K562 (cell line): ENCODE data around the gene MTREX. TPM values are rescaled to one million over a fixed set of nuclear protein-coding genes. Genes with fewer than 3 reads are reported as not detected.
A peak's percentile ranks its signal among the peaks of the same experiment; 100 is the strongest.

Source experiments
- BRCA1 ChIP-seq, 2 experiments: fragments of 450-650 bp in 1 of 2; sonication (generic) in 1 of 2; formaldehyde crosslinking in 1 of 2; IDR thresholded peaks; 2 replicates each; pipeline versions ENCODE4 v1.5.0 to v1.6.1; 2017 to 2020; ENCODE audit warnings: mild to moderate bottlenecking in 1 of 2, missing genetic modification reagents in 1 of 2
- C11orf30 ChIP-seq: fragments of 450-650 bp; IDR thresholded peaks from 2 replicates; pipeline ENCODE4 v1.6.1; 2016; ENCODE audit warnings: low read depth, mild to moderate bottlenecking
- DPF2 ChIP-seq: fragments of 450-650 bp; IDR thresholded peaks from 2 replicates; pipeline ENCODE4 v1.6.1; 2016
- GATAD2B ChIP-seq: fragments of 450-650 bp; IDR thresholded peaks from 2 replicates; pipeline ENCODE4 v1.6.1; 2017; ENCODE audit warnings: mild to moderate bottlenecking, borderline replicate concordance
- MEF2A ChIP-seq: IDR thresholded peaks from 2 replicates; pipeline ENCODE4 v1.6.1; 2011; ENCODE audit warnings: low read depth, mild to moderate bottlenecking, low read length, moderate library complexity; ENCODE audit not compliant: control insufficient read depth
- MXD1 ChIP-seq: fragments of 250-450 bp; sonication (Bioruptor Pico); IDR thresholded peaks from 2 replicates; pipeline ENCODE4 v1.8.0; 2021; ENCODE audit warnings: borderline replicate concordance, mild to moderate bottlenecking, moderate library complexity; ENCODE audit not compliant: poor library complexity, severe bottlenecking
- NCOA1 ChIP-seq: fragments of 450-650 bp; IDR thresholded peaks from 2 replicates; pipeline ENCODE4 v1.6.1; 2016; ENCODE audit warnings: low read depth
- NCOR1 ChIP-seq: fragments of 450-650 bp; IDR thresholded peaks from 2 replicates; pipeline ENCODE4 v1.6.1; 2016; ENCODE audit warnings: mild to moderate bottlenecking, moderate library complexity
- PHTF2 ChIP-seq: fragments of 250-450 bp; sonication (Bioruptor Pico); IDR thresholded peaks from 2 replicates; pipeline ENCODE4 v1.5.0; 2021; ENCODE audit warnings: mild to moderate bottlenecking
- POLR2A ChIP-seq: fragments of 450-650 bp; conservative IDR thresholded peaks from 2 replicates; pipeline ENCODE4 v1.6.1; 2016
- POLR2G ChIP-seq: fragments of 200-400 bp; formaldehyde crosslinking; IDR thresholded peaks from 2 replicates; pipeline ENCODE4 v1.6.1; 2017; ENCODE audit warnings: low read depth, mild to moderate bottlenecking, antibody characterized with exemption, low read length, moderate library complexity
- POLR3G ChIP-seq: IDR thresholded peaks from 2 replicates; pipeline ENCODE4 v1.6.1; 2011; ENCODE audit not compliant: insufficient read length, insufficient replicate concordance; ENCODE audit errors: extremely low read depth
- PTTG1 ChIP-seq: fragments of 450-650 bp; IDR thresholded peaks from 2 replicates; pipeline ENCODE4 v1.6.1; 2016; ENCODE audit warnings: low read depth, mild to moderate bottlenecking, missing genetic modification characterization, missing compliant biosample characterization
- RBM15 ChIP-seq: fragments of 200-400 bp; formaldehyde crosslinking; IDR thresholded peaks from 2 replicates; pipeline ENCODE4 v1.6.1; 2018; ENCODE audit warnings: mild to moderate bottlenecking, low read length, moderate library complexity; ENCODE audit not compliant: insufficient read depth
- SMARCA4 ChIP-seq: fragments of 450-650 bp; IDR thresholded peaks from 2 replicates; pipeline ENCODE4 v1.6.1; 2016
- TCF15 ChIP-seq: fragments of 250-450 bp; sonication (Bioruptor Pico); IDR thresholded peaks from 2 replicates; pipeline ENCODE4 v1.8.0; 2022; ENCODE audit warnings: moderate library complexity, mild to moderate bottlenecking, inconsistent platforms
- TEAD4 ChIP-seq, 2 experiments: sonication (generic) in 1 of 2; formaldehyde crosslinking in 1 of 2; IDR thresholded peaks; 2 replicates each; pipeline versions ENCODE4 v1.6.1 to v1.8.0; 2012 to 2022; ENCODE audit warnings: borderline replicate concordance in 1 of 2, inconsistent platforms in 1 of 2, low read length in 1 of 2, mild to moderate bottlenecking in 1 of 2, missing genetic modification reagents in 1 of 2
- THRB ChIP-seq: fragments of 450-650 bp; formaldehyde crosslinking; conservative IDR thresholded peaks from 2 replicates; pipeline ENCODE4 v1.4.0; 2022; ENCODE audit warnings: mild to moderate bottlenecking, missing genetic modification characterization
- YBX1 ChIP-seq: fragments of 450-650 bp; IDR thresholded peaks from 2 replicates; pipeline ENCODE4 v1.7.1; 2016; ENCODE audit warnings: mild to moderate bottlenecking
- ZNF12 ChIP-seq: sonication (generic); formaldehyde crosslinking; IDR thresholded peaks from 2 replicates; pipeline ENCODE4 v1.4.0; 2020; ENCODE audit warnings: mild to moderate bottlenecking, missing genetic modification reagents
- ZNF239 ChIP-seq: fragments of 250-450 bp; sonication (Bioruptor Pico); IDR thresholded peaks from 2 replicates; pipeline ENCODE4 v1.4.0; 2020; ENCODE audit warnings: mild to moderate bottlenecking
- ZNF507 ChIP-seq: conservative IDR thresholded peaks from 2 replicates; pipeline ENCODE4 v1.6.1; 2017; ENCODE audit warnings: missing genetic modification characterization, missing compliant biosample characterization
- ZNF511 ChIP-seq: sonication (generic); formaldehyde crosslinking; IDR thresholded peaks from 2 replicates; pipeline ENCODE4 v1.8.0; 2022; ENCODE audit warnings: mild to moderate bottlenecking, missing genetic modification reagents
- ZNF518B ChIP-seq: fragments of 250-450 bp; sonication (Bioruptor Pico); IDR thresholded peaks from 2 replicates; pipeline ENCODE4 v1.5.0; 2021; ENCODE audit warnings: mild to moderate bottlenecking, moderate library complexity
- ZNF699 ChIP-seq: fragments of 250-450 bp; sonication (Bioruptor Pico); IDR thresholded peaks from 2 replicates; pipeline ENCODE4 v1.8.0; 2021; ENCODE audit warnings: mild to moderate bottlenecking, moderate library complexity; ENCODE audit not compliant: insufficient replicate concordance
- ZNF75A ChIP-seq: fragments of 450-650 bp; formaldehyde crosslinking; IDR thresholded peaks from 2 replicates; pipeline ENCODE4 v1.4.0; 2020; ENCODE audit warnings: mild to moderate bottlenecking
- polyA plus RNA-seq, 8 experiments: library from polyadenylated mRNA; depleted of rRNA in 4 of 8; stranded (reverse) in 5 of 8; unstranded in 3 of 8; fragments of >200 nt; fragmentation: Nextera tagmentation in 2 of 8; fragmentation: Illumina TruSeq in 1 of 8; extraction: Ambion mirVana in 2 of 8; extraction: Trizol in 1 of 8; gene quantifications; 2 replicates each; pipeline versions ENCODE4 v1.2.1 to v1.2.3, GENCODE V29; 2011 to 2014; ENCODE audit warnings: inconsistent platforms in 1 of 8, missing spikeins in 1 of 8
- total RNA-seq, 7 experiments: library from RNA; depleted of rRNA in 6 of 7; stranded (reverse); fragments of >200 nt in 6 of 7; fragmentation: Illumina TruSeq in 2 of 7; extraction: Trizol in 2 of 7; gene quantifications; 2 replicates each; pipeline versions ENCODE4 v1.2.1 to v1.2.3, GENCODE V29; 2011 to 2021; ENCODE audit warnings: low replicate concordance in 1 of 7

The MTREX gene
- total and polyA plus RNA-seq, 9 of the 15 experiments (the other 6 are each of a cell fraction or from before 2014, with no cell fraction given), result 52.9 to 193 (median 150) TPM

GRCh38 chr5:55304584-55304983 is 3.2 kb upstream of the MTREX start (continued):
- TF ChIP-seq MEF2A (no peak), ZNF239 (CRISPR knock-in tag) (no peak), ZNF699 (no peak), TCF15 (CRISPR knock-in tag) (no peak), GATAD2B (no peak), YBX1 (no peak), ZNF75A (CRISPR knock-in tag) (no peak), NCOR1 (peak; percentile 68), THRB (CRISPR knock-in tag) (no peak), TEAD4 (IDR thresholded peaks at IDR 0.05; ENCODE audit: low read length) (peak; percentile 89), TEAD4 (CRISPR knock-in tag; IDR thresholded peaks at IDR 0.05; ENCODE audit: borderline replicate concordance) (no peak), ZNF511 (CRISPR knock-in tag) (no peak), PTTG1 (tag) (no peak), POLR2A (no peak), MXD1 (CRISPR knock-in tag) (no peak), POLR3G (no peak), ZNF12 (CRISPR knock-in tag) (no peak), BRCA1 (IDR thresholded peaks at IDR 0.05) (no peak), BRCA1 (CRISPR knock-in tag; IDR thresholded peaks at IDR 0.05) (no peak), PHTF2 (CRISPR knock-in tag) (no peak), SMARCA4 (peak; percentile 83), DPF2 (peak; percentile 85), C11orf30 (no peak), ZNF507 (no peak), NCOA1 (0 out of 2 replicates have a peak, but pooled peaks have one; percentile 17), POLR2G (no peak), RBM15 (no peak), ZNF518B (CRISPR knock-in tag) (no peak)
